Medulla oblongata (tissue), 1 donor: Measurements from ENCODE around the gene ACSL6.

Experiments
- DNase-seq: peaks from one replicate; pipeline ENCODE4 v3.0.0-alpha.2; 2015; ENCODE audit errors: extremely low spot score

The ACSL6 gene

DNA sequence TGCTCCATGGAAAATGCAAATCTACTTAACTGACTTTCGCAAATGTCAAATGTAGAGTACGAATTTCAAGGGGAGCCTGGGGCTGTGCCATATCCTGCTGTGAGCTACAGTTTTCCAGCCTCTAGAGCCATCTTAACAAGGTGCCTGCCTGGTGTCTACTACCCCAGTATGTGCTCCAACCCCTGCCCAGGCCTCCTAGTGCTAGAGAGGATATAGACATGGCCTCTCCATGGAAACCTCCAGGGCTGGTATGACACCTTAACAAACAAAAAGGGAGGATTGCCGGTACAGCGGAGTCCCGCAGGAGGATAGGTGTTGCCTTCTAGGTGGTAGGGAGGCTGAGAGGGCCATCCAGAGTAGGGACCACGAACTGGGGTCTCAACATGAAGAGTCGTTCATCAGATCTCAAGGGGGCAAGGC, 35.4 kb upstream of the ACSL6 start:
- no peak for DNase-seq

DNA sequence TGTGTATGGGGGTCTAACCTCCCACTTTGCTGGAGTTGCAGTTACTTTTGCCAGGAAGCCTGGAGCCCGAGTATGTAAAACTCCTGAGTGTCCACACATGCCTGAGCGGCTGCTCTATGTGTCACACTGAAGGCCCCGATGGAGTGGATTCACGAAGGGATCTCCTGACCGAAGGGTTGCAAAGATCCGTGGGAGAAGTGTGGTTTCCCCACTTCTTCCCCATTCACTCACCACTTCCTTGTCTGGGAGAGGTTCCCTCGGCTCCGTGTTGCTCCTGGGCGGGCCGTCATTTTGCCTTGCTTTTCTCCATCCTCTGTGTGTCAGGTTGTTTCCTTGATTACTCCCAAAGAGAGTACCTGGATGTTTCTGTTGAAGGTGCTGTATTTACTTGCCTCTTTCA, 32.7 kb upstream of the ACSL6 start:
- DNase-seq = peak; percentile 75

DNA sequence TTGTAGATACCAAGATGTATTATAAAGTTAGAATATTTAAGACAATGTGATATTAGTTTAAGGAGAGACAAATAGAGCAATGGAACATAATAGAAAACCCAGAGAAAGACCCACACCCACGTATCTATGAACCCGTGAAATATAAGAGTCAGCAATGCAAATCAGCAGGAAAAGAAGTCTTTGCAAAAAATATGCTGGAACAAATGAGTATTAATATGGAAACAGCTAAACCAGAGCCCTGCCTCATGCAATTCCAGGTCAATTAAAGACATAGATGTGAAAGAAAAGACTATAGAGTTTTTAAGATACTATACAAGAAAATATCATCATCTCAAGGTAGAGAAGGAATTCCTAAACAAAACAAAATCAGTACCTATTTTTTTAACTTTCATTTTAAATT, 25.9 kb upstream of the ACSL6 start:
- no peak for DNase-seq

DNA sequence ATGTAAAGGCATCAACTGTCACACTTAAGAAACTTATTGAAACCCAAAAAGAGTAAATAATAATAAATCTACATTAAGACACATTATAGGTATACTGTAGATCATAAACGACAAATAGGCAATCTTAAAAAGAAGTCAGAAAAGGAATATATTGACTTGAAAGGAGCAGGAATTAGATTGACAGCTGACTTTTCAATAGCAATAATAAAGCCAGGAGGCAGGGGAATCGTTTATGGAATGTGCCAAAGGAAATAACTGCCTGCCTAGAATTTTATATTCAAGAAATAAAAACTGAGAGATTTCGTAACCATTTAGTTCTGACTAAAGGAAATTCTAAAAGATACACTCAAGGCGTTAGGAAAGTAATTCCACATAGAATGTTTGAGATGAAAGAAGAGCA, 21.7 kb upstream of the ACSL6 start:
- DNase-seq = no peak

DNA sequence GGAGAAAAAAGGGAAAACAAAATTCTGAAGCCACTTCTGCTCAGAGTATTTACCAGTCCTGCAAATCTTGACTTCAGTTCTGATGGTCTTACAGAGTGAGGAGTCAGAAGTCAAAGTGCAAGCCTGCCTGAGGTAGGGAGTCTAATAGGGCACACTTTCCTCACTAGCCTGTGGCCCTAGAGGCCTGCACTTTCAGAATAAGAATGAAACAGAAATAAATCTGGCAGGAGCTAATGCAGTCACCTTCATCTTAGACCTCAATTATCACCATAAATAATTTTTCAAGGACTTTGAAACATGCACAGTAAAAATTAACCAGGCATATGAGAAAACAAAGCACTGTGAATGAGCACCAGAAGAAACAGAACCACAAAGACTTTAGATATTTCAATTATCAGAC, 20.7 kb upstream of the ACSL6 start:
- no peak for DNase-seq

DNA sequence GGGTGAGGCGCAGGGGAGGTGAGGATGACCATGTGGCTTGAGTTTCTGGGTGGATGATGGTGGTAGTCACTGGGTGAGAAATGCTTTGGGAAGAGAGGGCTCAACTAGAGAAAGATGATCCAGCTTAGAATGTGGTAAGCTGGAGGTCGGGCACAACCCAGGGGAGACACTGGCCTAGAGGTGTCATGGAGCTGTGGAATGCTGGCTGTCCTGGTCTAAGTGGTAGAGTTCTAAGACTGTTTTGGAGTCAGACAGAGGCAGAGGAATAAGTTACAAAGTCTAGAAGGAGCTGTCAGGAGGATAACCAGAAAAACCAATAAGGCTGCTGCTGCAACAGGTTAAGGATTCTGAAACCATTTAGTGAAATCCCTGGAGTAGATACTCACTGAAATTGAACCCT, 19.2 kb upstream of the ACSL6 start:
- no peak for DNase-seq

DNA sequence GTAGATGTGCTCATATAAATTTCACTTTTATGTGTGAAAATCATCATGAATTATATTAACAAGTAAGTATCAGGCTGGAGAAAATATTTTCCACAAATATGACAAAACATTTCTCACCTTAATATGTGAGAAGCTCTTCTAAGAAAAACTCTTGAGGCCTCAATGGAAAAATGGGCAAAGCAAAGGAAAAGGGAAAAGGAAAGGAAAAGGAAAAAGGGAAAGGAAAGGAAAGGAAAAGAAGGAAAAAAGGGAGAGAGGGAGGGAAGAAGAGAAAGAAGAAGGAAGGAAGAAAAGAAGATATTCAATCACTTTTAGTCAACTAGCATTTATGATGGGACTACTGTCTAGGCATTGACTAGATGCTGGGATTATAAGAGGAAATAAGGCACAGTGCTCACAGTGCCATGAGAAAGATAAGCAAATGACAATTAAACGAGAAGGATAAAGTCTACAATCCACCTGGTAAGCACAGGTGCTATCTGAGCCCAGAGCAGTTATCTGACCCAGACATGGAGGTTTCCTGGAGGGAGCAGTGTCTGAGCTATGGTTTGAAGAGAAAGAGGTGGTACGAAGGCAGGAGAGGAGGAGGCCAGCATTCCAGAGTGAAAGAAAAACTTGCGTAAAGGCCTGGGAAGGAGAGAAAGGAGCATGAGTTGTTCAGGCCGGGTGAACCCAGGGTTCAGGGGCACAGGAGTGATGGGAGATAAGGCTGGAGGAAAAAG, 18.3 kb upstream of the ACSL6 start:
- no peak for DNase-seq

DNA sequence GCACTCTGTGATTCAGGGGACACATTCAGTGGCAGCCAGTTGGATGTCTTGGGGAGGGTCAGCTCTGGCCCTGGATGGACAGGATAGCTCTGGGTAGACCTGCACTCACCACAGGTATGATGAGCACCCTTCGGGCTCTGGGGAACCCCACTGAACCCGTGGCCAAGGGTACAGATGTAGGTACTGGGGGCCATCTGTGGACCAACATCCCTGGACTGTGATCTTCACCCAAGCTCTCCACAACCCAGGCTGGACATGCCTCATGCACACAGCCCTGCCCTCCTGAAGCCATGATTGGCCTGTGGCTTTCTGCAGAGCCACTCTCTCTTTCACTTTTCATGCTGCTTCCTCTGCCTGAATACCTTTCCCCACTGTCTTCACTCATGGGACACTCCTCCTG, 15.6 kb upstream of the ACSL6 start:
- DNase-seq = no peak

DNA sequence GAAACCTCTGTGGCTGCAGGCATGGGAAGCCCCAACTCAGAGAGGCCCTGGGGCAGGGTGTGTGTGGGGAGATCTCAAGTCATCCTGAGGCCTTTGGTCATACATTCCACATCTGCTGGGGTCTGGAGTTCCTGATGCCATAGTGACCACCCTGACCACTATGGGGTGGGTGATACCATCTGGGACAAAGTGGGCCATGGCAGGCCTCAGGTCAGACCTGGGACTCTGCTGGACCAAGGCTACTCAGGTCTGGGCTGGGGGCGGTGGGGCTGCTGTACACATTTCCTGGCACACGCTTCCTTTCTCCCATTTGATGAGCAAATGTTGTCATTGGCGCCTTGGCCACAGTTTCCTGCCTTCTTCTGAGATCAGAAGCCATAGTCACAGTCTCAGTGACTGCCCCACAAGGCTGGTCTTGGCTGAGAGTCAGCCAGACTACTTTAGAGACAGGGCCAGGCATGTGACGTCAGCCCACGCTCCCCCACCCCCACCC, 15.1 kb upstream of the ACSL6 start:
- DNase-seq = no peak

DNA sequence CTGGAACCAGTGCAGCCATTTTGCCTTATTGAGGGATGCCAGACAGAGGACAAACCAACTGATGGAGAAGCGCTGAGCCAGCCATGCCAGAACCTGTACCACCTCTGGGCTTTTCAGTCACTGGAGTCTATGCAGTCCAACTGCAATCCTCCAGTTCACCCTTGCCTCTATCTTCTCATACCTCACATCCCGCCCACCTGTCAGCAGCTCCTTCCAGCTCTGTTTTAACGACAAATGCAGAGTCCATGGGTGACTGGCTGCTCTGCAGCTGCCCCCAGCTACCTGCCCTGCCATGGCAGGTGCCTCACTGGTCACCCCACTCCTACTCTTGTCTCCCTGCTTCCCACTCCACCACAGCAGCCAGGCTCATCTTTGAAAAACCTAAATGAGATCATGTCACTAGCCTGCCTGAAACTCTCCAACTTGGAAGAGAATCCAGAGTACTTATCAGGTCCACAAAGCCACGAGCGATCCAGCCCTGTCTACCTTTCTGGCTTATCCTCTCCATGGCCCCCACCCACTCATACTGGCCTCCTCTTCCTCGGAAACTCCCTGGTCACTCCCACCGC, 14.0 kb upstream of the ACSL6 start:
- no peak for DNase-seq

DNA sequence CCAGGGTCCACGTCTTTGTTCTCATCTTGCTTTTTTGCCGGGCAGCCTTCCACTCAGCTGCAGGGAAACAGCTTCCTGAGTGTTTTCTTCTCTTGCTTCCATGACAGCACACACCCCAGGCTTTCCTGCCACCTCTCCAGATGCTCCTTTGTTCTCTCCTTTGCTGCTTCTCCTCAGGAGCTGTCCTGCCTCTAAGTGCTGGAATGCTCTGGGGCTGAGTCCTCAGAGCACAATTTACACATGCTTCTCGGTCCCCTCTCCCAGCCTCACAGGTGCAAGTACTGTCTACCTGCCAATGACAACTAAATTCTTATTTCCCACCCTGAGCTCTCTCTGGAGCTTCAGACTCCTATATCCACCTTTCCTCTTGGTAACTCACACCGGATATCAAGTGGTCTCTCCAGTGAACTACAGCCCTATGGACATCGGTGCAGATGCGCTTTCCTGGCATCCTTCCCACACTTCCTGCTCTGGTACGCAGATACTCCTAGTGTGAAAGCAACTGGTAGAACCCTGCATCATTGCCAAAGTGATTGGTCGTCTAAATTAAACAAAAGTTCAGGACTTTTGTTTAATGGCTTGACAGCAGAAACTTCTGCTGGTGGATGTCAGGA, 13.4 kb upstream of the ACSL6 start:
- DNase-seq = no peak

DNA sequence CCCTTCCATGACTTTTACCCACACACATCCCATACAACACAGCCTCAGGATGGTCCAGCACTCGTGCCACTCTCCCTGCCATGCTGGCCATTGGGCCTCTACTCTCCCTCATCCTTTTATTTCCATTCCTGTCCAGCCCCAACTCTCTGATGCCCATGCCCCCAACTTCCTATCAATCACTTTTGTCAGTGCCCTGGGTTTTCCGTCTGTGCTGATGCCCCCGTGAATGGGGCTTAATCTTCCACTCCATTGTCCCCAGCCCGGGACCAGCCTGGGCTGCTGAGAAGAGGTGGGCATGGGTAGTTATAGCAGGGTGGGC, 12.6 kb upstream of the ACSL6 start:
- DNase-seq = no peak

DNA sequence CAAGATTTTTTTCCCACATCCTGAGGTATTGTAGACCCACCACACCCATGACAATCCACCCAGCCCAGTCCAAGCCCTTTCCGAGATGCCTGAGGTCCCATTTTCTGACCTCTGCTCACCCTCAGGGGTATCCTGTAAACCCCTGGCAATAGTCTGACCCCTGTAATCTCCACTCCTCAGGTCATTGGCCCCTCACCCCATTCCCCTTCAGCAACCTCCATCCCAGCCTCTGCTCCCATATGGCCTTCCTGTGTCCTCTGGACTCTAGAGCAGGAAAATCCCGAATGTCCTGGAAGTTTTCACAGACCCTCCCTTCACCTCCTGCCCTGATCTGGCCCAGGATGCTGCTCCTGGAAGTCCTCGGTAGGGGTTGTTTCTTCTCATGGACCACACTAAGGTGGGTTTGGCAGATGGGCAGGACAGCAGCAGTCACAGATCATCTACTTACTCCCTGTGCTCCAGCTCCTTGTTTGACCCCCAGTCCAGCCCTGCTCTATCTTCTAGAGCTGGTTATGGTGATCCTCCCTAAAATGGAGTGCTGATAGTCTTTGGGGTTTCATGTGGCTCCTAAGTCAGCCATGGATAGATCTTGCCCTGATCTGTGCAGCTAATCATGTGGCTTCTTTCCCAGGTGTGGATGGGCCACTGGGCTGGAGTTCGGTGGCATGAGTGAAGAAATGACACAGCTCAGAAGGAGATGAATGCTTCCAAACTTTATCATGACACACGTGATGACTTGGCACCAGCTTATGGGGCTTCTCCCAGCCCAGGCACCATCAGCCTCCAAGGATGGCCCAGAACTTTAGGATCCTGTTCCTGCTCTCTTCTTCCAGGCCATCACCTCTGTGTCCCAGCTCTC, 12.0 kb upstream of the ACSL6 start:
- no peak for DNase-seq

DNA sequence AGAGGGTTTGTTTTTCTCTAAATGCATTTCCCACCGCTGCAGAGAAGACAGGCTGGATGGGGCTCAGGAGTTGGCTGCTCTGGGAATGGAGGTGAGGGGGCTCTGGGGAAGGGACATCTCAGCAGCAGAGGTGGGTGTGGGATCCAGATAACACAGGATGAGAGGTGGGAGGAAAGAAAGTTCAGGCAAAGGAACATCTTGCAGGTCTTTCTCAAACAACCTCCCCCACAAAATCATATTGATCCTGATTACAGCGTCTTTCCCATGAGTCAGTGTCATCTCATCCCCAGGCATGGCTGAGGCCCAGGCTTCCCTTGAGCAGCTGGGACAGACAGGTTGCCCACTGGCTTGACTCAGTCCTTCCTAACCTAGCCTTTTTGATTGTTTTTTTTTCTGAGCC, 11.3 kb upstream of the ACSL6 start:
- no peak for DNase-seq

DNA sequence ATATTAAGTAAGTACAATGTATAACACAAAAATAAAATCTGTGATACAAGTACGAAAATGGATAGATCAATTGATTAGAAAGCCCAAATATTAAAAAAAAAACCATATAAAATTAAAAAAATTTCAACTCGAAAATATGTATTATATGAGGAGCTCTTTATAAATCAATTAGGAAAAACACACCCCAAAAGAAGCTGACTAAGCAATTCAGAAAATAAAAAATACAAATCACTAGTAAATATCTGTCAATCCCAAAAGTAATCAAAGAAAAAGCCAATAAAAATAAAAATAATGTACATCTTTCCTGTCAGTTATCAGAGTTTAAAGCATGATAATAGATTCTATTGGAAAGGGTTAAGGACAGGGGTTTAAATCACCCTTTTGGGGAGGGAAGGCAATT, 10.2 kb upstream of the ACSL6 start:
- DNase-seq = no peak

DNA sequence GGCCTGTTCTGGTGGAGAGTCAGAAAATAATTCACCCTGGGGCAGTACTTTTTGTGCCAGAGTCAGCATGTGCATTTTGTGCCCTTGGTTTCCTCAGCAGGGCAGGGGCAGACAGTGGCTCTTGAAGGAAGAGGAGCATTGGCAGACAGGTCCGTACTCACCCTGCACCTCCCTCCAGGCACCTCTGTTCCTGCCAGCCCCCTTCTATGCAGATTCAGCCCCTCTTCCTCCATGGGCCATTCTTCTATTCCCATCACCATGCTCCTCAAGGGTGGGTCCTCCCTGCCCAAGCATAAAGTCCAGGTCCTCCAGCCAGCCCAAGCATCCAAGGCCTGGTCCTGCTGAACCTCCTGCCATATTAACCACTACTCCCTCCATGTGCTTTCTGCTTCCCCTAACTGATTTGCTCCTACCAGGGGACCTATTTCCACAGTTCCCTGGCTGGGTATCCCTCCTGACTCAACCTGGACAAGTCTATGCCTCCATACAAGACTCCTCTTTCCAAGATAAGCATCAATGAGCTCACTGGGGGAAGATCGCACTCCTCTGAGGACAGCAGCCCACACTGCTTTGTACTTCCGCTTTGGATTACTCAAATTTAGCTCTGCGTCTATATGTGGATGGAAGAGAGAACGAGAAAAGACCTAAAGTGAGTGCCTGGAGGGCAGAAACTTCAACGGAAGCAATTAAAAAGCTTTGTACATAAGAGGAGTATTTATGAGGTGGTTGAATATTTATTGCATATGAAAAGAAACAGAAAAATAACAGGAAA, 9.3 kb upstream of the ACSL6 start:
- DNase-seq = no peak

DNA sequence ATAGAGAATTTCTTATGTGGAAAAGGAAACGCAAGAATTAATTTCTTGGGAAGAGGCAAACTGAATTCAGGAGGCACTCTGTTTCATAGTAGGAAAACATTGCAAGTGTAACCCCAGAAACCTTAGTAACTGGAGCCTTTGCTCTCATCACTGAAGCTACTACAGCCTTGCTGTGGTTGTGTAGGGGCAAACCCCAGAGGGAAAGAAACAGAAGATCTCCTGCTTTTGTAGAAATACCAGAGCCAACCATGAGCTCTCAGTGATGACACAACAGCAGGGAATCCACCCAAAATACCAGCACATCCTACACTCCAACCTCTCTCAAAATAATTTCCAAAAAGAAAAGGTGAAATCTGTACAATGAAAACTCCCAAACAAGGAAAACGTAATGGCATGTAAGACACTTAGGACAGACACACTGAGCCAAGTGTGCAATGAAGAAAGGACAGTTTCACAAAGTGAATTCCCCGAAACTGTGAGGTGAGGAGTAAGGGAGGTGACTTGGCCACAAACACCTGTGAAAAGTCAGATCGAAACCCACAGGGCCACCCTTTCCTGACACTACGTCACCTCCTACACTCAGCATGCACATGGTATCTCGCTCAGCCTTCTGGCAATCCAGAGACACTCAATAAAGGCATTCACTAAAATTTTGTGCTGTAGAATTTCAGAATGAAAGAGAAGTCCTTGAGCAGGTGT, 8.5 kb upstream of the ACSL6 start:
- no peak for DNase-seq

DNA sequence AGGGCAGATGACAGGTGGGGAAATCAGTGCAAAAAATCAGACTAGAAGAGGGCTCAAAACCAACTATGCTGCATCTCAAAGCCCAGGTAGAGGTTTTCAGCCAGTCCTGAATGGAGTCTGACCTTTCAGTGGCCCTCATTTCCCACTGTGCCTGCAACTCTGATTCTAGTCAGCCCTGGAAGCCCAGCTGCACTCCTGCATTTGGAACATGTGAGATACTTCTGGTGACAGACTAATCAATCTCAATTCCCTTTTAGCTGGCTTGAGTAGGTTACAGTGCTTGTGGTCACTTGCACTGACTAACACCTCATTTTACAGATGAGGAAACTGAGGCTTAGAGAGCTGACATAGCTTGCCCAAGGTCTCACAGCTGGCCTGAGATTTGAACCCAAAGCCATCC, 7.9 kb upstream of the ACSL6 start:
- no peak for DNase-seq

DNA sequence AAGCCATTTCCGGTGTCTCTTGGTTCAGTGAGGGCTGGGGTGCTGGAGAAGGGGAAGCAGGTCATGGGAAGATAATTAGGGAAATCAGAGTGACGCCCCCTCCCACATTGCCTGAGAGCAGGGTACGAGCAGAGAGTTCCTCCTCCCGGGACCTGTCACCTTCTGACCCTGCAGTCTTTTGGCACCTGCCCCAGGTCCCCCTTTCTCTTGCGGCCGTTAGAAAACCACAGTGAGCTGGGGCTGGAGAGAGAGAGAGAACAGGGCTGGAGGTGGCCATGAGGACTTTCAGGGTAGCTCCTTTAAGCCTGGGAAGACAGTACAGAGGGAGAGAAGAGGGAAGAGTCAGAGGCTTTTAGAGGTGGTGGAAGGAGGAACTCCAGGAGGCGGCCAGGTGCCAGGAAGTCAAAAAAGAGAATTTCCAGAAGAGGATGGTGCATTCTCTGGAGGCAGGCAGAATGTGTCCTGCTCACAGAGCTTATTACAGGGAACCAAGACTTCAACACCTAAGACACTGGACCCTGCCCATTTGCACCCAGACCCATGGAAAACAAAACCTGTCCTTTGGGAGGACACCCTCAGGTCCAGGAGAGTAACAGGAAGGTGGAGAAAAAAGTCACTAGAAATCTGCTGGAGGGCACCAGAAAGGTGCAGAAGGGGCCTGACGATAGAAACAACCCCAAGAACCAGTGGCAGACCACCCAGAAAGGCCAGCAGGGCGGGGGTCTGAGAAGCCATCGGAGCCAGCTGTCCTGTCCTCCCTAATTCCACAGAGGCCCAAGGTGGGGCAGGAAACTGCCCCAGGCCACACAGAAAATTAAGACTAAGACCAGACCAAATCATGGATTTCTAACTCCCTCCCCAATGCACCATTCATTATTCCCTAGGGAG, 6.5 kb upstream of the ACSL6 start:
- DNase-seq = no peak

DNA sequence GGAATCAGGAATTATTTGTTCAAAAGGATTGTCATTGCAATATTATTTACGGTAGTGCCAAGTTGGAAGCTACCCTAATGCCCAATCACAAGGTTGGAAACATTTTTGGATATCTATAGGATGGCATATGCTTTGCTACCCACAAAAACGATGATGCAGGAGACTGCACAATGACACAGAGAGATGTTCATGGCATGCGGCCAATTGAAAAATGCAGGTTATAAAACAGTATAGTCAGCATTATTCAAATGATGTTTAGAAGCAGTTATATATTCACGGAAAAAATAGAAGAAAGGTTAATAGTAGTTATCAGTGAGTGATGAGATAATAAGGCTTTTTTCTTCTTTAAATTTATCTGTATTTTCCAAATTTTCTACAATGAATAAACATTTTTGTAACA, 5.9 kb upstream of the ACSL6 start:
- no peak for DNase-seq
